Thyroid gland (tissue), 4 donors: ENCODE data around the gene TGIF1. TPM values are rescaled to one million over a fixed set of nuclear protein-coding genes. Genes with fewer than 3 reads are reported as not detected.

Experiments used
- DNase-seq, 2 donors: peaks; one replicate each; pipeline ENCODE4 v3.0.0-alpha.2; 2019
- H3K27ac ChIP-seq, 3 donors: fragments of 200-600 bp; sonication (generic); 1 replicate in 2 of 3; 2 replicates in 1 of 3; pipeline ENCODE4 v1.5.1; 2016 to 2019; ENCODE audit warnings: mild to moderate bottlenecking in 1 of 3, moderate library complexity in 1 of 3
- H3K27me3 ChIP-seq: fragments of 200-600 bp; sonication (generic); one replicate; pipeline ENCODE4 v1.5.1; 2019
- H3K36me3 ChIP-seq, 2 donors: fragments of 200-600 bp; sonication (generic); one replicate each; pipeline ENCODE4 v1.5.1; 2016 to 2019
- H3K4me1 ChIP-seq, 2 donors: fragments of 200-600 bp; sonication (generic); one replicate each; pipeline ENCODE4 v1.5.1; 2017 to 2019
- H3K4me3 ChIP-seq, 3 donors: fragments of 200-600 bp; sonication (generic); replicated peaks in 1 of 3; 1 replicate in 2 of 3; 2 replicates in 1 of 3; pipeline ENCODE4 v1.5.1; 2016; ENCODE audit warnings: mild to moderate bottlenecking in 1 of 3
- H3K9me3 ChIP-seq: fragments of 200-600 bp; sonication (generic); one replicate; pipeline ENCODE4 v1.5.1; 2017
- POLR2A ChIP-seq, 2 donors: fragments of 450-650 bp; IDR thresholded peaks; one replicate each; pipeline ENCODE4 v1.6.1; 2017; ENCODE audit warnings: antibody characterized with exemption in 2 of 2, mild to moderate bottlenecking in 2 of 2, moderate library complexity in 1 of 2
- WGBS, 2 donors: methylation state at CpG; one replicate each; pipeline ENCODE4 v1.1.5; 2017; 5-methylcytosine and 5-hydroxymethylcytosine counted together
- intact Hi-C: fragments of 100-400 bp; cut with DNase I; formaldehyde crosslinking; loops from one replicate; pipeline ENCODE4 v1.15.1; 2023
- total RNA-seq, 4 donors: library from RNA; depleted of rRNA; stranded (reverse); fragments of >200 nt; gene quantifications; one replicate each; pipeline ENCODE4 v1.2.3, GENCODE V29; 2016
- TF ChIP-seq, protein P1 (sequence below), 6 experiments: fragments of 200-600 bp in 3 of 6; fragments of 450-650 bp in 3 of 6; sonication (generic) in 3 of 6; IDR thresholded peaks; one replicate each; pipeline ENCODE4 v1.5.1; 2016 to 2019; ENCODE audit warnings: antibody characterized with exemption in 6 of 6, mild to moderate bottlenecking in 2 of 6, inconsistent platforms in 1 of 6, moderate library complexity in 1 of 6

TGIF1 gene
- total RNA-seq, 4 donors from 2014 or later = 46.4 to 62.3 (median 52.3) TPM

DNA sequence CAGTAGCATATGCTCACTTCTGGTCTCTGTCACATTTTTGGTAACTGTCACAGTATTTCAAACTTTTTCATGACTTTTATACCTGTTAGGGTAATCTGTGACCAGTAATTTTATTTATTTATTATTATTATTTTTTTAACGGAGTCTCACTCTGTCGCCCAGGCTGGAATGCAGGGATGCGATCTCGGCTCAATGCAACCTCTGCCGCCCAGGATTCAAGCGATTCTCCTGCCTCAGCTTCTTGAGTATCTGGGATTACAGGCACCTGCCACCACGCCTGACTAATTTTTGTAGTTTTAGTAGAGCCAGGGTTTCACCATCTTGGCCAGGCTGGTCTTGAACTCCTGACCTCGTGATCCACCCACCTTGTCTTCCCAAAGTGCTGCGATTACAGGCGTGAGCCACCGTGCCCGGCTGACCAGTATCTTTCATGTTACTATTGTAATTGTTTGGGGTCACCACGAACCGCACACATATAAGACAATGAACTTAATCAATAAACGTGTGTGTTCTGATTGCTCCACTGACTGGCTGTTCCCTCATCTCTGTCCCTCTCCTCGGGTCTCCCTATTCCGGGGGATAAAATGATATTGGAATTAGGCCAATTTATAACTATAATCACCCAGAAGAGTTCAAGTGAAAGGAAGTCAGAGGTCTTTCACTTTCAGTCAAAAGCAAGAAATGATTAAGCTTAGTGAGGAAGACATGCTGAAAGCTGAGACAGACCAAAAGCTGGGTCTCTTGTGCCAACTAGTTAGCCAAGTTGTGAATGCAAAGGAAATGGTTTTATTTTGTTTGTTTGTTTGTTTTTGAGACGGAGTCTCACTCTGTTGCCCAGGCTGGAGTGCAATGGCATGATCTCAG lies 22.9 kb downstream of the TGIF1 start:
- no peak for TF ChIP-seq POLR2A (IDR thresholded peaks at IDR 0.05)
- TF ChIP-seq, protein P1, sequence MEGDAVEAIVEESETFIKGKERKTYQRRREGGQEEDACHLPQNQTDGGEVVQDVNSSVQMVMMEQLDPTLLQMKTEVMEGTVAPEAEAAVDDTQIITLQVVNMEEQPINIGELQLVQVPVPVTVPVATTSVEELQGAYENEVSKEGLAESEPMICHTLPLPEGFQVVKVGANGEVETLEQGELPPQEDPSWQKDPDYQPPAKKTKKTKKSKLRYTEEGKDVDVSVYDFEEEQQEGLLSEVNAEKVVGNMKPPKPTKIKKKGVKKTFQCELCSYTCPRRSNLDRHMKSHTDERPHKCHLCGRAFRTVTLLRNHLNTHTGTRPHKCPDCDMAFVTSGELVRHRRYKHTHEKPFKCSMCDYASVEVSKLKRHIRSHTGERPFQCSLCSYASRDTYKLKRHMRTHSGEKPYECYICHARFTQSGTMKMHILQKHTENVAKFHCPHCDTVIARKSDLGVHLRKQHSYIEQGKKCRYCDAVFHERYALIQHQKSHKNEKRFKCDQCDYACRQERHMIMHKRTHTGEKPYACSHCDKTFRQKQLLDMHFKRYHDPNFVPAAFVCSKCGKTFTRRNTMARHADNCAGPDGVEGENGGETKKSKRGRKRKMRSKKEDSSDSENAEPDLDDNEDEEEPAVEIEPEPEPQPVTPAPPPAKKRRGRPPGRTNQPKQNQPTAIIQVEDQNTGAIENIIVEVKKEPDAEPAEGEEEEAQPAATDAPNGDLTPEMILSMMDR (IDR thresholded peaks at IDR 0.05) = no peak
- Histone ChIP-seq H3K36me3 (no peaks in the 10 kb centered on the region), H3K4me3 (no peak overlapping the region), H3K27me3 (no peaks in the 10 kb centered on the region), H3K9me3 (no peaks in the 10 kb centered on the region), H3K4me1 (peaks cover 3 to 11% of the 10 kb centered on the region in 2 donors), H3K27ac (no peak overlapping the region)
- 79 to 86% methylated on average over 18 of the region's 18 CpGs for WGBS, 2 donors
- intact Hi-C loops = loop anchor here (10.0 kb wide), 1 partner anchor 102 kb away; no protein-coding TSS in a partner anchor
- no peak for DNase-seq

- Histone ChIP-seq H3K9me3 (no peaks in the 10 kb centered on the region), H3K4me3 (no peak overlapping the region), H3K27me3 (no peaks in the 10 kb centered on the region), H3K36me3 (no peaks in the 10 kb centered on the region), H3K27ac (no peak overlapping the region), H3K4me1 (peaks cover 0 to 3% of the 10 kb centered on the region in 2 donors)
- intact Hi-C loops = loop anchor here (10.0 kb wide), 1 partner anchor 96 kb away; no protein-coding TSS in a partner anchor
- DNase-seq = no peak
- 89 to 98% methylated on average over 8 of the region's 8 CpGs for WGBS, 2 donors
- TF ChIP-seq, protein P1 (IDR thresholded peaks at IDR 0.05) = no peak
- no peak for TF ChIP-seq POLR2A (IDR thresholded peaks at IDR 0.05)
These were observed 28.4 kb downstream of the TGIF1 start for GRCh38 chr18:3478262-3478978.

DNA sequence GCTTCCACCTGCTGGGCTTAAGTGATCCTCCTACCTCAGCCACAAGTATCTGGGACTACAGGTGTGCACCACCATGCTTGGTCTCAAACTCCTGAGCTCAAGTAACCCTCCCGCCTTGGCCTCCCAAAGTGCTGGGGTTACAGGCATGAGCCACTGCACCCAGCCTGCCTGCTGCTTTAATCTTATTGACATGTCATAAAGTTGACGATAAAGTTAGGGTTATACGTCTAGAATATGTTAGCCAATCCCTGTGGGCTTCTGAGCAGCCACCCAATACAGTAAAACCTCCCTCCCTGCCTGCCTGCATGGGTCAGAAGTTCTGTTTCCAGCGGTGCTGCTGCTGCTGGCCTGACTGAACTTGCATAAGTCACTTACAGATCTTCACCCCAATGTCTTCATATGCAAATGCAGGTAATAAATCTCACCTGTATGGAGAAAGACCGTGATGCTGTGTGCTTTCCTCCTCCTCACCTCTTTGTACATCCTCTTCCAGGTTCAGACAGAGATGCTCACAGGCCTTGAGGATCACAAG lies 30.1 kb downstream of the TGIF1 start:
- TF ChIP-seq, protein P1 (IDR thresholded peaks at IDR 0.05) = no peak
- no peak for TF ChIP-seq POLR2A (IDR thresholded peaks at IDR 0.05)
- Histone ChIP-seq H3K27me3 (no peaks in the 10 kb centered on the region), H3K9me3 (no peaks in the 10 kb centered on the region), H3K27ac (no peak overlapping the region), H3K4me1 (no peaks in the 10 kb centered on the region), H3K4me3 (no peak overlapping the region), H3K36me3 (no peaks in the 10 kb centered on the region)
- intact Hi-C loops = loop anchor here (10.0 kb wide), 1 partner anchor 95 kb away; no protein-coding TSS in a partner anchor
- WGBS, 2 donors = 87 to 90% methylated on average over 4 to 5 of the region's 5 CpGs
- no peak for DNase-seq

GRCh38 chr18:3480827-3481573 lies 31.0 kb downstream of the TGIF1 start:
- WGBS, 2 donors = 89 to 98% methylated on average over 5 of the region's 5 CpGs
- no peak for DNase-seq
- H3K27ac ChIP-seq = no peak overlapping the region
- H3K4me1 ChIP-seq = peaks cover 0 to 5% of the 10 kb centered on the region in 2 donors
- H3K4me3 ChIP-seq = no peak overlapping the region
- no peaks in the 10 kb centered on the region for H3K27me3 ChIP-seq
- no peaks in the 10 kb centered on the region for H3K9me3 ChIP-seq
- no peaks in the 10 kb centered on the region for H3K36me3 ChIP-seq
- no peak for TF ChIP-seq POLR2A (IDR thresholded peaks at IDR 0.05)
- TF ChIP-seq, protein P1 (IDR thresholded peaks at IDR 0.05) = no peak
- intact Hi-C loops = no loop called here
